HL-60/S4 (cell line): ENCODE measurements around the gene KCNQ4.

Source experiments
- in situ Hi-C: fragments of 300-500 bp; cut with MboI; formaldehyde crosslinking; loops from 2 replicates; pipeline ENCODE4 v1.14.3; 2022; ENCODE audit warnings: low sequenced_read_pairs

The KCNQ4 gene

GRCh38 chr1:40754201-40754600 lies 29.4 kb upstream of the KCNQ4 start:
- in situ Hi-C loops = no loop called here

- in situ Hi-C loops = no loop called here
Measured at GRCh38 chr1:40755067-40755466, 28.5 kb upstream of the KCNQ4 start.

- in situ Hi-C loops = no loop called here
Measured at GRCh38 chr1:40756523-40756922, 27.1 kb upstream of the KCNQ4 start.

- in situ Hi-C loops = no loop called here
Measured at GRCh38 chr1:40757084-40757483, 26.5 kb upstream of the KCNQ4 start.

- in situ Hi-C loops = no loop called here
Measured at GRCh38 chr1:40758004-40758403, 25.6 kb upstream of the KCNQ4 start.

GRCh38 chr1:40758578-40759343 lies 24.8 kb upstream of the KCNQ4 start:
- in situ Hi-C loops = no loop called here

- in situ Hi-C loops = no loop called here
Measured at GRCh38 chr1:40760984-40761383, 22.6 kb upstream of the KCNQ4 start.

GRCh38 chr1:40762144-40762923 lies 21.3 kb upstream of the KCNQ4 start:
- in situ Hi-C loops = no loop called here

- in situ Hi-C loops = no loop called here
Measured at GRCh38 chr1:40763742-40764532, 19.6 kb upstream of the KCNQ4 start.

- in situ Hi-C loops = no loop called here
Measured at GRCh38 chr1:40764981-40765380, 18.6 kb upstream of the KCNQ4 start.

GRCh38 chr1:40766017-40766416 lies 17.6 kb upstream of the KCNQ4 start:
- in situ Hi-C loops = no loop called here

GRCh38 chr1:40766560-40766959 lies 17.0 kb upstream of the KCNQ4 start:
- in situ Hi-C loops = no loop called here

GRCh38 chr1:40768146-40768990 lies 15.2 kb upstream of the KCNQ4 start:
- in situ Hi-C loops = no loop called here

- in situ Hi-C loops = no loop called here
Measured at GRCh38 chr1:40769815-40770214, 13.8 kb upstream of the KCNQ4 start.

GRCh38 chr1:40770296-40771070 lies 13.1 kb upstream of the KCNQ4 start:
- in situ Hi-C loops = no loop called here

GRCh38 chr1:40772146-40772955 lies 11.2 kb upstream of the KCNQ4 start:
- in situ Hi-C loops = no loop called here

- in situ Hi-C loops = no loop called here
Measured at GRCh38 chr1:40773748-40774265, 9.8 kb upstream of the KCNQ4 start.

- in situ Hi-C loops = no loop called here
Measured at GRCh38 chr1:40774266-40774998, 9.2 kb upstream of the KCNQ4 start.
